Liver (tissue), 9 donors: Measurements from ENCODE around the gene GMPR2. TPM values are rescaled to one million over a fixed set of nuclear protein-coding genes. Genes with fewer than 3 reads are reported as not detected.

ENCODE experiments used
- DNase-seq: peaks from one replicate; pipeline ENCODE4 v3.0.0-alpha.2; 2017; ENCODE audit warnings: low spot score
- H3K27ac ChIP-seq, 2 donors: one replicate each; pipeline ENCODE4 v1.7.0; 2013; ENCODE audit warnings: inconsistent platforms in 2 of 2, low read length in 2 of 2, control low read depth in 1 of 2, low read depth in 1 of 2, mild to moderate bottlenecking in 1 of 2
- H3K27me3 ChIP-seq, 4 donors: one replicate each; pipeline versions ENCODE4 v1.6.1 to v1.7.0; 2013; ENCODE audit warnings: low read length in 3 of 4, inconsistent platforms in 1 of 4, mild to moderate bottlenecking in 1 of 4, moderate library complexity in 1 of 4; ENCODE audit not compliant: control insufficient read depth in 4 of 4, insufficient read depth in 4 of 4
- H3K36me3 ChIP-seq, 4 donors: one replicate each; pipeline versions ENCODE4 v1.6.1 to v1.7.0; 2013; ENCODE audit warnings: low read length in 3 of 4, mild to moderate bottlenecking in 3 of 4, low read depth in 1 of 4, moderate library complexity in 1 of 4; ENCODE audit not compliant: control insufficient read depth in 4 of 4, insufficient read depth in 3 of 4
- H3K4me1 ChIP-seq, 4 donors: one replicate each; pipeline versions ENCODE4 v1.6.1 to v1.7.0; 2013; ENCODE audit warnings: low read length in 3 of 4, mild to moderate bottlenecking in 3 of 4, moderate library complexity in 1 of 4; ENCODE audit not compliant: control insufficient read depth in 4 of 4, insufficient read depth in 4 of 4
- H3K4me3 ChIP-seq, 3 donors: one replicate each; pipeline versions ENCODE4 v1.6.1 to v1.7.0; 2013; ENCODE audit warnings: low read length in 3 of 3, control low read depth in 1 of 3, low read depth in 1 of 3, mild to moderate bottlenecking in 1 of 3
- H3K9ac ChIP-seq, 2 donors: one replicate each; pipeline ENCODE4 v1.7.0; 2013; ENCODE audit warnings: low read length in 2 of 2, mild to moderate bottlenecking in 2 of 2, moderate library complexity in 2 of 2, control low read depth in 1 of 2, low read depth in 1 of 2
- H3K9me3 ChIP-seq, 4 donors: one replicate each; pipeline versions ENCODE4 v1.6.1 to v1.7.0; 2013; ENCODE audit warnings: low read length in 3 of 4; ENCODE audit not compliant: control insufficient read depth in 4 of 4
- CTCF ChIP-seq: fragments of 150-350 bp; IDR thresholded peaks from 2 replicates; pipeline ENCODE4 v1.5.1; 2017; ENCODE audit warnings: improper control_type of control experiment, low read depth, low read length; ENCODE audit not compliant: missing input control
- EGR1 ChIP-seq, 2 donors: IDR thresholded peaks; 2 replicates each; pipeline ENCODE4 v1.6.1; 2016 to 2018; ENCODE audit warnings: antibody characterized with exemption in 2 of 2, low read depth in 2 of 2
- FOXA1 ChIP-seq: IDR thresholded peaks from 2 replicates; pipeline ENCODE4 v1.6.1; 2016; ENCODE audit warnings: antibody characterized with exemption
- FOXA2 ChIP-seq: IDR thresholded peaks from 2 replicates; pipeline ENCODE4 v1.6.1; 2016; ENCODE audit warnings: antibody characterized with exemption
- GABPA ChIP-seq, 2 donors: IDR thresholded peaks in 1 of 2; conservative IDR thresholded peaks in 1 of 2; 2 replicates each; pipeline ENCODE4 v1.6.1; 2016; ENCODE audit warnings: antibody characterized with exemption in 2 of 2, mild to moderate bottlenecking in 1 of 2, moderate library complexity in 1 of 2
- HNF4A ChIP-seq, 2 donors: conservative IDR thresholded peaks; 2 replicates each; pipeline ENCODE4 v1.6.1; 2016; ENCODE audit warnings: antibody characterized with exemption in 2 of 2, mild to moderate bottlenecking in 2 of 2
- HNF4G ChIP-seq: IDR thresholded peaks from 2 replicates; pipeline ENCODE4 v1.6.1; 2016; ENCODE audit warnings: antibody characterized with exemption
- JUND ChIP-seq, 2 donors: IDR thresholded peaks; 2 replicates each; pipeline ENCODE4 v1.6.1; 2016; ENCODE audit warnings: antibody characterized with exemption in 2 of 2
- NR2F2 ChIP-seq: IDR thresholded peaks from 2 replicates; pipeline ENCODE4 v1.6.1; 2016; ENCODE audit warnings: antibody characterized with exemption
- RAD21 ChIP-seq, 2 donors: IDR thresholded peaks; 2 replicates each; pipeline ENCODE4 v1.6.1; 2016; ENCODE audit warnings: antibody characterized with exemption in 2 of 2, mild to moderate bottlenecking in 2 of 2
- RXRA ChIP-seq, 2 donors: IDR thresholded peaks; 2 replicates each; pipeline ENCODE4 v1.6.1; 2017 to 2018; ENCODE audit warnings: antibody characterized with exemption in 2 of 2, mild to moderate bottlenecking in 1 of 2
- YY1 ChIP-seq: IDR thresholded peaks from 2 replicates; pipeline ENCODE4 v1.6.1; 2016; ENCODE audit warnings: antibody characterized with exemption, mild to moderate bottlenecking
- ZBTB33 ChIP-seq: IDR thresholded peaks from 2 replicates; pipeline ENCODE4 v1.6.1; 2016; ENCODE audit warnings: antibody characterized with exemption
- WGBS: extraction: QIAGEN DNeasy Blood & Tissue Kit; methylation state at CpG from one replicate; pipeline ENCODE4 v1.1.7; 2013; 5-methylcytosine and 5-hydroxymethylcytosine counted together
- polyA plus RNA-seq, 2 donors: library from polyadenylated mRNA; stranded (reverse) in 1 of 2; unstranded in 1 of 2; fragments of 200-250 nt in 1 of 2; fragments of >200 nt in 1 of 2; fragmentation: Nextera tagmentation in 1 of 2; extraction: Ambion mirVana in 1 of 2; gene quantifications; one replicate each; pipeline versions ENCODE4 v1.2.1 to v1.2.3, GENCODE V29; 2013 to 2015
- total RNA-seq, 2 donors: library from RNA; depleted of rRNA; stranded (reverse); fragments of >200 nt; gene quantifications; one replicate each; pipeline ENCODE4 v1.2.3, GENCODE V29; 2014
- TF ChIP-seq, protein P1 (sequence below): IDR thresholded peaks from 2 replicates; pipeline ENCODE4 v1.6.1; 2016; ENCODE audit warnings: antibody characterized with exemption, mild to moderate bottlenecking
- TF ChIP-seq, protein P2 (sequence below): IDR thresholded peaks from 2 replicates; pipeline ENCODE4 v1.6.1; 2016; ENCODE audit warnings: antibody characterized with exemption
- donor health status: healthy.
- donor health status: healthy.
- donor health status: healthy.
- donor health status: healthy.
- donor health status: healthy.

GMPR2 gene
- total and polyA plus RNA-seq, 4 donors = 28.6 to 42.7 (median 32.4) TPM

GRCh38 chr14:24238527-24239037, 5.9 kb downstream of the GMPR2 start:
- H3K27me3 ChIP-seq = no peaks in the 10 kb centered on the region
- H3K4me1 ChIP-seq = peaks cover 8 to 49% (median 35%) of the 10 kb centered on the region in 4 donors
- no peaks in the 10 kb centered on the region for H3K9me3 ChIP-seq
- H3K9ac ChIP-seq = no peak overlapping the region
- no peak overlapping the region for H3K27ac ChIP-seq
- no peak for TF ChIP-seq GABPA (IDR thresholded peaks at IDR 0.05 in 1 of 2, conservative IDR thresholded peaks at IDR 0.05 in 1 of 2)
- TF ChIP-seq CTCF = no peak
- no peak for TF ChIP-seq YY1
- TF ChIP-seq JUND (IDR thresholded peaks at IDR 0.05) = no peak
- TF ChIP-seq, protein P1, sequence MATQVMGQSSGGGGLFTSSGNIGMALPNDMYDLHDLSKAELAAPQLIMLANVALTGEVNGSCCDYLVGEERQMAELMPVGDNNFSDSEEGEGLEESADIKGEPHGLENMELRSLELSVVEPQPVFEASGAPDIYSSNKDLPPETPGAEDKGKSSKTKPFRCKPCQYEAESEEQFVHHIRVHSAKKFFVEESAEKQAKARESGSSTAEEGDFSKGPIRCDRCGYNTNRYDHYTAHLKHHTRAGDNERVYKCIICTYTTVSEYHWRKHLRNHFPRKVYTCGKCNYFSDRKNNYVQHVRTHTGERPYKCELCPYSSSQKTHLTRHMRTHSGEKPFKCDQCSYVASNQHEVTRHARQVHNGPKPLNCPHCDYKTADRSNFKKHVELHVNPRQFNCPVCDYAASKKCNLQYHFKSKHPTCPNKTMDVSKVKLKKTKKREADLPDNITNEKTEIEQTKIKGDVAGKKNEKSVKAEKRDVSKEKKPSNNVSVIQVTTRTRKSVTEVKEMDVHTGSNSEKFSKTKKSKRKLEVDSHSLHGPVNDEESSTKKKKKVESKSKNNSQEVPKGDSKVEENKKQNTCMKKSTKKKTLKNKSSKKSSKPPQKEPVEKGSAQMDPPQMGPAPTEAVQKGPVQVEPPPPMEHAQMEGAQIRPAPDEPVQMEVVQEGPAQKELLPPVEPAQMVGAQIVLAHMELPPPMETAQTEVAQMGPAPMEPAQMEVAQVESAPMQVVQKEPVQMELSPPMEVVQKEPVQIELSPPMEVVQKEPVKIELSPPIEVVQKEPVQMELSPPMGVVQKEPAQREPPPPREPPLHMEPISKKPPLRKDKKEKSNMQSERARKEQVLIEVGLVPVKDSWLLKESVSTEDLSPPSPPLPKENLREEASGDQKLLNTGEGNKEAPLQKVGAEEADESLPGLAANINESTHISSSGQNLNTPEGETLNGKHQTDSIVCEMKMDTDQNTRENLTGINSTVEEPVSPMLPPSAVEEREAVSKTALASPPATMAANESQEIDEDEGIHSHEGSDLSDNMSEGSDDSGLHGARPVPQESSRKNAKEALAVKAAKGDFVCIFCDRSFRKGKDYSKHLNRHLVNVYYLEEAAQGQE = no peak
- TF ChIP-seq ZBTB33 = no peak
- no peak for TF ChIP-seq HNF4G
- no peak for TF ChIP-seq RXRA (IDR thresholded peaks at IDR 0.05)
- no peak for TF ChIP-seq FOXA1
- TF ChIP-seq EGR1 (IDR thresholded peaks at IDR 0.05; ENCODE audit: low read depth in 2 of 2) = no peak
- TF ChIP-seq HNF4A (conservative IDR thresholded peaks at IDR 0.05) = no peak
- TF ChIP-seq, protein P2, sequence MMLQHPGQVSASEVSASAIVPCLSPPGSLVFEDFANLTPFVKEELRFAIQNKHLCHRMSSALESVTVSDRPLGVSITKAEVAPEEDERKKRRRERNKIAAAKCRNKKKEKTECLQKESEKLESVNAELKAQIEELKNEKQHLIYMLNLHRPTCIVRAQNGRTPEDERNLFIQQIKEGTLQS = no peak
- no peak for TF ChIP-seq FOXA2
- TF ChIP-seq RAD21 (IDR thresholded peaks at IDR 0.05) = no peak
- no peak for TF ChIP-seq NR2F2
- no peak for DNase-seq
- peaks cover 10 to 57% (median 47%) of the 10 kb centered on the region in 4 donors for H3K36me3 ChIP-seq
- H3K4me3 ChIP-seq = no peak overlapping the region
- WGBS = 93% methylated on average over 5 of the region's 5 CpGs
